Thyroid gland (tissue), 4 donors: ENCODE results near the gene BMP6. TPM values are rescaled to one million over a fixed set of nuclear protein-coding genes. Genes with fewer than 3 reads are reported as not detected.
"Not testable (repeated sequence)": the region's sequence is repeated elsewhere in the genome, so short reads cannot be mapped to it uniquely, and the experiment has no call there.

ENCODE experiments used
- DNase-seq, 2 donors: peaks; one replicate each; pipeline ENCODE4 v3.0.0-alpha.2; 2019
- H3K27ac ChIP-seq, 3 donors: fragments of 200-600 bp; sonication (generic); 1 replicate in 2 of 3; 2 replicates in 1 of 3; pipeline ENCODE4 v1.5.1; 2016 to 2019; ENCODE audit warnings: mild to moderate bottlenecking in 1 of 3, moderate library complexity in 1 of 3
- H3K27me3 ChIP-seq: fragments of 200-600 bp; sonication (generic); one replicate; pipeline ENCODE4 v1.5.1; 2019
- H3K36me3 ChIP-seq, 2 donors: fragments of 200-600 bp; sonication (generic); one replicate each; pipeline ENCODE4 v1.5.1; 2016 to 2019
- H3K4me1 ChIP-seq, 2 donors: fragments of 200-600 bp; sonication (generic); one replicate each; pipeline ENCODE4 v1.5.1; 2017 to 2019
- H3K4me3 ChIP-seq, 3 donors: fragments of 200-600 bp; sonication (generic); replicated peaks in 1 of 3; 1 replicate in 2 of 3; 2 replicates in 1 of 3; pipeline ENCODE4 v1.5.1; 2016; ENCODE audit warnings: mild to moderate bottlenecking in 1 of 3
- H3K9me3 ChIP-seq: fragments of 200-600 bp; sonication (generic); one replicate; pipeline ENCODE4 v1.5.1; 2017
- CTCF ChIP-seq, 6 experiments: fragments of 200-600 bp in 3 of 6; fragments of 450-650 bp in 3 of 6; sonication (generic) in 3 of 6; IDR thresholded peaks; one replicate each; pipeline ENCODE4 v1.5.1; 2016 to 2019; ENCODE audit warnings: antibody characterized with exemption in 6 of 6, mild to moderate bottlenecking in 2 of 6, inconsistent platforms in 1 of 6, moderate library complexity in 1 of 6
- POLR2A ChIP-seq, 2 donors: fragments of 450-650 bp; IDR thresholded peaks; one replicate each; pipeline ENCODE4 v1.6.1; 2017; ENCODE audit warnings: antibody characterized with exemption in 2 of 2, mild to moderate bottlenecking in 2 of 2, moderate library complexity in 1 of 2
- WGBS, 2 donors: methylation state at CpG; one replicate each; pipeline ENCODE4 v1.1.5; 2017; 5-methylcytosine and 5-hydroxymethylcytosine counted together
- intact Hi-C: fragments of 100-400 bp; cut with DNase I; formaldehyde crosslinking; loops from one replicate; pipeline ENCODE4 v1.15.1; 2023
- total RNA-seq, 4 donors: library from RNA; depleted of rRNA; stranded (reverse); fragments of >200 nt; gene quantifications; one replicate each; pipeline ENCODE4 v1.2.3, GENCODE V29; 2016

The BMP6 gene
- total RNA-seq, 4 donors from 2014 or later, result 0.78 to 3.1 (median 1.9) TPM

GRCh38 chr6:7815716-7816115 lies 89.8 kb downstream of the BMP6 start:
- intact Hi-C loops, result no loop called here

GRCh38 chr6:7817184-7817583 lies 91.3 kb downstream of the BMP6 start:
- intact Hi-C loops, H3K27me3 ChIP-seq, H3K4me1 ChIP-seq, H3K36me3 ChIP-seq, H3K9me3 ChIP-seq, DNase-seq, H3K4me3 ChIP-seq, H3K27ac ChIP-seq: not testable (repeated sequence)
- 93 to 94% methylated on average over 5 of the region's 5 CpGs for WGBS, 2 donors

More at GRCh38 chr6:7815716-7816115, 89.8 kb downstream of the BMP6 start:
- H3K36me3 ChIP-seq, result no peaks in the 10 kb centered on the region
- no peaks in the 10 kb centered on the region for H3K27me3 ChIP-seq
- WGBS, 2 donors, result 68 to 78% methylated on average over 5 of the region's 5 CpGs
- H3K9me3 ChIP-seq, result no peaks in the 10 kb centered on the region
- TF ChIP-seq CTCF (IDR thresholded peaks at IDR 0.05) (no peak), POLR2A (IDR thresholded peaks at IDR 0.05) (no peak)
- no peak overlapping the region for H3K27ac ChIP-seq
- H3K4me3 ChIP-seq, result no peak overlapping the region
- peaks cover 0 to 3% of the 10 kb centered on the region in 2 donors for H3K4me1 ChIP-seq
- no peak for DNase-seq

GRCh38 chr6:7818257-7819214 lies 92.6 kb downstream of the BMP6 start:
- Histone ChIP-seq H3K9me3 (no peaks in the 10 kb centered on the region), H3K27me3 (no peaks in the 10 kb centered on the region), H3K36me3 (no peaks in the 10 kb centered on the region), H3K27ac (no peak overlapping the region), H3K4me3 (no peak overlapping the region), H3K4me1 (peaks cover 0 to 3% of the 10 kb centered on the region in 2 donors)
- WGBS, 2 donors, result 81% methylated on average over 13 of the region's 13 CpGs
- intact Hi-C loops, result no loop called here
- DNase-seq, result no peak
- TF ChIP-seq POLR2A (IDR thresholded peaks at IDR 0.05) (no peak), CTCF (IDR thresholded peaks at IDR 0.05) (no peak)

GRCh38 chr6:7819431-7820015 lies 93.6 kb downstream of the BMP6 start:
- Histone ChIP-seq H3K4me3 (no peak overlapping the region), H3K4me1 (peaks cover 0 to 3% of the 10 kb centered on the region in 2 donors), H3K27ac (no peak overlapping the region), H3K27me3 (no peaks in the 10 kb centered on the region), H3K36me3 (no peaks in the 10 kb centered on the region), H3K9me3 (no peaks in the 10 kb centered on the region)
- WGBS, 2 donors, result 74 to 79% methylated on average over 3 of the region's 3 CpGs
- intact Hi-C loops, result no loop called here
- TF ChIP-seq POLR2A (IDR thresholded peaks at IDR 0.05) (no peak), CTCF (IDR thresholded peaks at IDR 0.05) (no peak)
- DNase-seq, result no peak

GRCh38 chr6:7820288-7820835 lies 94.5 kb downstream of the BMP6 start:
- TF ChIP-seq POLR2A (IDR thresholded peaks at IDR 0.05), result no peak
- TF ChIP-seq CTCF (IDR thresholded peaks at IDR 0.05), result no peak
- WGBS, 2 donors, result 78 to 82% methylated on average over 9 of the region's 9 CpGs
- no peak overlapping the region for H3K27ac ChIP-seq
- DNase-seq, result no peak
- intact Hi-C loops, result no loop called here
- H3K4me1 ChIP-seq, result peaks cover 0 to 2% of the 10 kb centered on the region in 2 donors
- H3K4me3 ChIP-seq, result no peak overlapping the region
- no peaks in the 10 kb centered on the region for H3K27me3 ChIP-seq
- H3K9me3 ChIP-seq, result no peaks in the 10 kb centered on the region
- no peaks in the 10 kb centered on the region for H3K36me3 ChIP-seq
